A673 (cell line): ENCODE measurements around the gene CYP4F11.

Experiments used
- EZH2 ChIP-seq: fragments of 200-600 bp; sonication (generic); IDR thresholded peaks from 2 replicates; pipeline ENCODE4 v1.6.1; 2017; ENCODE audit warnings: borderline replicate concordance, low read depth, mild to moderate bottlenecking, mixed read lengths, antibody characterized with exemption, low read length; ENCODE audit not compliant: poor library complexity, severe bottlenecking
- TF ChIP-seq, protein P1 (sequence below): fragments of 300-800, 200-600 bp; sonication (generic); conservative IDR thresholded peaks from 2 replicates; pipeline ENCODE4 v1.5.1; 2017; ENCODE audit warnings: low read depth, mild to moderate bottlenecking, antibody characterized with exemption, low read length, moderate library complexity, mixed read lengths

DNA sequence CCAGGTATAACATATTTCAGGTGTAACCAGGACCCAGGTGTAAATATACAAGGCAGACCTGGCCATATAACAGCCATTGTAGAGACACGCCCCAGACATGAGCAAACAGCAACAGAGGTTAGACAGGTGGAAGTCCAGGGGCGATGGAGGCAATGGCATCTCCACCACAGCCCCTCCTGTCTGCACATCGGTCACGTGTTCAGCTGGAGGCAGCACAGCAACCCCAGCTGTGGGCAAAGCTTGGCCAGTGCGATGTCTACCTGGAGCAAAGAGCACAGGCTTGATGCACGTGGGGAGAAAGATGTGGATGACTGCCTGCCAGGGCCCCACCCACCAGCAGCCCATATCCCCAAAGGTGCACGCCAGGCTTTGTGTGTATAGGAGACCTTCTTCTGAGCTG, 40.9 kb downstream of the CYP4F11 start:
- TF ChIP-seq, protein P1, sequence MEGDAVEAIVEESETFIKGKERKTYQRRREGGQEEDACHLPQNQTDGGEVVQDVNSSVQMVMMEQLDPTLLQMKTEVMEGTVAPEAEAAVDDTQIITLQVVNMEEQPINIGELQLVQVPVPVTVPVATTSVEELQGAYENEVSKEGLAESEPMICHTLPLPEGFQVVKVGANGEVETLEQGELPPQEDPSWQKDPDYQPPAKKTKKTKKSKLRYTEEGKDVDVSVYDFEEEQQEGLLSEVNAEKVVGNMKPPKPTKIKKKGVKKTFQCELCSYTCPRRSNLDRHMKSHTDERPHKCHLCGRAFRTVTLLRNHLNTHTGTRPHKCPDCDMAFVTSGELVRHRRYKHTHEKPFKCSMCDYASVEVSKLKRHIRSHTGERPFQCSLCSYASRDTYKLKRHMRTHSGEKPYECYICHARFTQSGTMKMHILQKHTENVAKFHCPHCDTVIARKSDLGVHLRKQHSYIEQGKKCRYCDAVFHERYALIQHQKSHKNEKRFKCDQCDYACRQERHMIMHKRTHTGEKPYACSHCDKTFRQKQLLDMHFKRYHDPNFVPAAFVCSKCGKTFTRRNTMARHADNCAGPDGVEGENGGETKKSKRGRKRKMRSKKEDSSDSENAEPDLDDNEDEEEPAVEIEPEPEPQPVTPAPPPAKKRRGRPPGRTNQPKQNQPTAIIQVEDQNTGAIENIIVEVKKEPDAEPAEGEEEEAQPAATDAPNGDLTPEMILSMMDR = no peak
- no peak for TF ChIP-seq EZH2
